Activated CD4-positive, alpha-beta memory T cell treated with anti-CD3 and anti-CD28 coated beads for 36 hours (primary cell): ENCODE measurements around the gene GPX1. TPM values are rescaled to one million over a fixed set of nuclear protein-coding genes. Genes with fewer than 3 reads are reported as not detected.
"Not testable (repeated sequence)": the region's sequence is repeated elsewhere in the genome, so short reads cannot be mapped to it uniquely, and the experiment has no call there.

Source experiments
- CTCF ChIA-PET: fragments of 350-600 bp; sonication (Branson Sonifier 250); formaldehyde crosslinking; loops from one replicate; lab custom pipeline; 2021; ENCODE audit warnings: antibody characterized with exemption, inconsistent platforms; lab: Charles Lee
- POLR2A ChIA-PET: fragments of 350-600 bp; sonication (Branson Sonifier 250); formaldehyde crosslinking; loops from one replicate; lab custom pipeline; 2021; ENCODE audit warnings: antibody characterized with exemption; lab: Charles Lee
- DNase-seq: peaks from one replicate; pipeline ENCODE4 v3.0.0-alpha.2; 2020
- H3K27ac Mint-ChIP-seq: one replicate; pipeline ENCODE4 v1.8.0; 2021; ENCODE audit warnings: mixed read lengths
- H3K27me3 Mint-ChIP-seq: one replicate; pipeline ENCODE4 v1.8.0; 2021; ENCODE audit warnings: mixed read lengths
- H3K36me3 Mint-ChIP-seq: one replicate; pipeline ENCODE4 v1.8.0; 2021; ENCODE audit warnings: mixed read lengths
- H3K4me1 Mint-ChIP-seq: one replicate; pipeline ENCODE4 v1.8.0; 2021; ENCODE audit warnings: low read depth, mixed read lengths
- H3K4me3 Mint-ChIP-seq: one replicate; pipeline ENCODE4 v1.8.0; 2021; ENCODE audit warnings: mild to moderate bottlenecking, mixed read lengths
- H3K9me3 Mint-ChIP-seq: one replicate; pipeline ENCODE4 v1.8.0; 2021; ENCODE audit warnings: mixed read lengths
- intact Hi-C: fragments of 100-400 bp; cut with micrococcal nuclease; formaldehyde crosslinking; loops from one replicate; pipeline ENCODE4 v1.15.1; 2023
- total RNA-seq, 2 experiments: library from RNA; stranded (reverse); gene quantifications; one replicate each; pipeline ENCODE4 v1.2.3, GENCODE V29; 2021

The GPX1 gene
- total RNA-seq, 2 experiments from 2014 or later, result 176 to 177 TPM

DNA sequence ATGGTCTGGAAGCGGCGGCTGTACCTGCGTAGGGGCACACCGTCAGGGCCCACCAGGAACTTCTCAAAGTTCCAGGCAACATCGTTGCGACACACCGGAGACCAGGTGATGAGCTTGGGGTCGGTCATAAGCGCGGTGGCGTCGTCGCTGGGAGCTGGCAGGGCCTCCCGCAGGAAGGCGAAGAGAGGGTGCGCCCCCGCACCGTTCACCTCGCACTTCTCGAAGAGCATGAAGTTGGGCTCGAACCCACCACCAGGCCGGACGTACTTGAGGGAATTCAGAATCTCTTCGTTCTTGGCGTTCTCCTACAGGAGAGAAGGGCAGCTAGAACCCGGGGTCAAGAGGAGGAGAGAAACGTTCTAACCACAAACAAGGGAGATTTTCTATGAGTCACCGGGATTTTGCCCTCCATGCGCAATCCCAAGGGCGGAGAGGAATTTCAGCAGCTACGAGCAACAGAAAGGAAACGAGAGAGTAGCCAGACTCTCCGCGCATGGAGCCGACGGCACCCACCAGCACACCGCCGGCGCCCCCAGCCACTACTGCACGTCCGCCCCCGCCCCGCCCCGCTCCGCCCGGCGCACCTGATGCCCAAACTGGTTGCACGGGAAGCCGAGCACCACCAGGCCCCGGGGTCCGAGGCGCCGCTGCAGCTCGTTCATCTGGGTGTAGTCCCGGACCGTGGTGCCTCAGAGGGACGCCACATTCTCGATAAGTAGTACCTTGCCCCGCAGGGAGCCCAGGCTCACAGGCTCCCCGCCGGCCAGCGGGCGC is 523 bp downstream of the GPX1 start:
- POLR2A ChIA-PET, result interaction anchor here (1.1 to 3.4 kb wide), 6 partner anchors 13 to 113 kb away, joined by 3 to 34 read pairs (median 4); partner anchors contain the start of genes RHOA, TCTA and USP4
- Mint-ChIP-seq H3K4me3 (peak overlapping the region; percentile 95), H3K36me3 (peaks cover 46% of the 10 kb centered on the region), H3K4me1 (peaks cover 25% of the 10 kb centered on the region), H3K27ac (peak overlapping the region; percentile 92)
- DNase-seq, result peak; percentile 63
- H3K27me3 Mint-ChIP-seq, H3K9me3 Mint-ChIP-seq: not testable (repeated sequence)
- CTCF ChIA-PET, result interaction anchor here (1.1 to 5.9 kb wide), 3 partner anchors 18 to 187 kb away, joined by 4 to 39 read pairs (median 6); partner anchors contain the start of genes KLHDC8B and USP4
- intact Hi-C loops, result loop anchor here (1.0 to 5.0 kb wide), 3 partner anchors 17 to 90 kb away; partner anchors contain the start of genes TCTA and USP4

DNA sequence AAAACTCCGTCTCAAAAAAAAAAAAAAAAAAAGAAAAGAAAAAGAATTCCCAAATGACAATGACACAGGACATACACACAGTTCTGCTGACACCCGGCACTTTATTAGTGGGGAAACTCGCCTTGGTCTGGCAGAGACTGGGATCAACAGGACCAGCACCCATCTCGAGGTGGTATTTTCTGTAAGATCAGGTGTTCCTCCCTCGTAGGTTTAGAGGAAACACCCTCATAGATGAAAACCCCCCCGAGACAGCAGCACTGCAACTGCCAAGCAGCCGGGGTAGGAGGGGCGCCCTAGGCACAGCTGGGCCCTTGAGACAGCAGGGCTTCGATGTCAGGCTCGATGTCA is 1.1 kb downstream of the GPX1 start:
- H3K4me1 Mint-ChIP-seq, result peaks cover 28% of the 10 kb centered on the region
- not testable (repeated sequence) for DNase-seq, H3K27me3 Mint-ChIP-seq, H3K9me3 Mint-ChIP-seq
- H3K36me3 Mint-ChIP-seq, result peaks cover 40% of the 10 kb centered on the region
- ChIA-PET CTCF (interaction anchor here (1.1 to 5.9 kb wide), 3 partner anchors 17 to 186 kb away, joined by 4 to 39 read pairs (median 6); partner anchors contain the start of genes KLHDC8B and USP4), POLR2A (interaction anchor here (1.1 to 3.4 kb wide), 3 partner anchors 18 to 114 kb away, joined by 3 to 34 read pairs (median 3); partner anchors contain the start of gene USP4)
- intact Hi-C loops, result loop anchor here (5.0 kb wide), 1 partner anchor 90 kb away; no protein-coding TSS in a partner anchor
- peak overlapping the region; percentile 95 for H3K4me3 Mint-ChIP-seq
- H3K27ac Mint-ChIP-seq, result peak overlapping the region; percentile 92

DNA sequence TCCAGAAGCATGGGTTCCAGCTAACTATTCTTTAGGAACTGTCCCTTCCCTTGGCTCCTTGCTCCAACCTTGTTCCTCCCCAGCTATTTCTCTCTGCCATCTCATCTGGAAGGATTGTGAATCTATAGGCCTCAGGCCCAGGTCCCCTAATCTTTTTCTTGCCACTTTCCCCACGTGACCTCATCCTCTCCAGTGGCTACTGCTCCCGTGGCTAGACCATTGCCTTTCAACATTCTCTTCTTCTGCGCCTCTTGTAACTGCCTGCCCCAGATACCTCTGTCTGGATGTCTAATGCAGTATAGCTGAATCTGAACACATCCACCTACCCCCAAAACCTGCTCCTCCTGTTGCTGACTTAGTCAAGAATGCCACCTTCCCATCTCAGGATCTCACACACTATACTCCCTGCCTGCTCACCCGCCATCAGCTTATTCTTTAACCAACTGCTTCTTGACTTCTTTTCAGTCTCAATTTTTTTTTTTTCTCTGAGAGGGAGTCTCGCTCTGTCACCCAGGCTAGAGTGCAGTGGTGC is 5.2 kb downstream of the GPX1 start:
- H3K36me3 Mint-ChIP-seq, result peaks cover 19% of the 10 kb centered on the region
- no peak overlapping the region for H3K4me3 Mint-ChIP-seq
- CTCF ChIA-PET, result interaction anchor here (0.6 to 1.6 kb wide), 2 partner anchors 13 to 55 kb away, joined by 4 to 13 read pairs; partner anchors contain the start of gene USP4
- H3K27me3 Mint-ChIP-seq, result no peaks in the 10 kb centered on the region
- no peak for DNase-seq
- peaks cover 21% of the 10 kb centered on the region for H3K4me1 Mint-ChIP-seq
- no peaks in the 10 kb centered on the region for H3K9me3 Mint-ChIP-seq
- no peak overlapping the region for H3K27ac Mint-ChIP-seq
- intact Hi-C loops, result no loop called here
- POLR2A ChIA-PET, result interaction anchor here (2.0 kb wide), 1 partner anchor 13 kb away, joined by 7 read pairs; the partner anchor contains the start of gene USP4

DNA sequence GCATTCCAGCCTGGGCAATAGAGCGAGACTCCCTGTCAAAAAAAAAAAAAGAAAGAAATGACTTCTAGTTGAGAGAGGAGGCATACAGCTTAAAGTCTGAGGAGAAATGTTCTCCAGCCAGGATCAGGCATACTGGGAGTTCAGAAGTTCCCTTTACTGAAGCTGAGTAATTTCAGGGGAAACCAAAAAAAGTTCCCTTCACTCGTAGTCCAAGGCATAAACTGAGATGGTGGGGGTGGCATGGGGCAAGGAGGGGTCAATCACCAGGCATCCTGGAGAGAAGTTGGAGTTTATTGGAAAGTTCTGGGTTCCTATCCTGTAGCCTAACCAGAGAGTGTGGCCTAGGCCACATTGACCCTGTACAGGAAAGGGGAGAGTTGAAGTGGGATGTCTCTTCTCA is 5.9 kb downstream of the GPX1 start:
- ChIA-PET POLR2A (interaction anchor here (2.0 kb wide), 1 partner anchor 12 kb away, joined by 7 read pairs; the partner anchor contains the start of gene USP4), CTCF (interaction anchor here (1.0 to 1.6 kb wide), 2 partner anchors 12 to 97 kb away, joined by 3 to 13 read pairs; partner anchors contain the start of gene USP4)
- peaks cover 15% of the 10 kb centered on the region for H3K36me3 Mint-ChIP-seq
- no peak overlapping the region for H3K27ac Mint-ChIP-seq
- no peaks in the 10 kb centered on the region for H3K27me3 Mint-ChIP-seq
- peaks cover 21% of the 10 kb centered on the region for H3K4me1 Mint-ChIP-seq
- no peak overlapping the region for H3K4me3 Mint-ChIP-seq
- no peak for DNase-seq
- intact Hi-C loops, result no loop called here
- no peaks in the 10 kb centered on the region for H3K9me3 Mint-ChIP-seq

DNA sequence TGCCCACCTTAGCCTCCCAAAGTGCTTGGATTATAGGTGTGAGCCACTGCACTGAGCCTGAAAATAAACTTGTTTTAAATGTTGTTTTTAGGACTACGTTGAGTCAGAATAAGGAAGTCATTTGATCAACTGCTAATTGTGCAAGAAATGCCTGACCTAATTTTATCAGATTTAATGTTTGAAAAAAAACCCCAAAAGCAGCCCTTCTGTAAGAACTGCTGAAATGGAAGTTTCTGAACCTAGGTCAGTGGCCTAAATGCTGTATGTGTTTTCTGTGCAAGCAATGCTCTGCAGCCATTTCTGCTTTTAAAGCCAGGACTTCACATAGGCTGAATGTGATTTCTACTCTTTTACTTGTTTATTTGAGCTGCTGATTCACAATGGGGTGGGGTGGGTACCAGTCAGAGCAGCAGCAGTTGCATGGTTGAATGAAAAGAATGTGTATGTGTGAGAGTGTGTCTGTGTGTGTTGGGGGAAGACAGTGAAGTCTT is 6.6 kb downstream of the GPX1 start:
- peaks cover 12% of the 10 kb centered on the region for H3K36me3 Mint-ChIP-seq
- intact Hi-C loops, result no loop called here
- H3K9me3 Mint-ChIP-seq, result no peaks in the 10 kb centered on the region
- peaks cover 20% of the 10 kb centered on the region for H3K4me1 Mint-ChIP-seq
- H3K27me3 Mint-ChIP-seq, result no peaks in the 10 kb centered on the region
- H3K27ac Mint-ChIP-seq, result peak overlapping the region; percentile 71
- ChIA-PET CTCF (interaction anchor here (0.8 to 1.6 kb wide), 3 partner anchors 11 to 98 kb away, joined by 3 to 13 read pairs (median 3); partner anchors contain the start of gene USP4), POLR2A (interaction anchor here (1.2 to 2.0 kb wide), 2 partner anchors 12 to 58 kb away, joined by 4 to 7 read pairs; partner anchors contain the start of gene USP4)
- H3K4me3 Mint-ChIP-seq, result no peak overlapping the region
- DNase-seq, result no peak

DNA sequence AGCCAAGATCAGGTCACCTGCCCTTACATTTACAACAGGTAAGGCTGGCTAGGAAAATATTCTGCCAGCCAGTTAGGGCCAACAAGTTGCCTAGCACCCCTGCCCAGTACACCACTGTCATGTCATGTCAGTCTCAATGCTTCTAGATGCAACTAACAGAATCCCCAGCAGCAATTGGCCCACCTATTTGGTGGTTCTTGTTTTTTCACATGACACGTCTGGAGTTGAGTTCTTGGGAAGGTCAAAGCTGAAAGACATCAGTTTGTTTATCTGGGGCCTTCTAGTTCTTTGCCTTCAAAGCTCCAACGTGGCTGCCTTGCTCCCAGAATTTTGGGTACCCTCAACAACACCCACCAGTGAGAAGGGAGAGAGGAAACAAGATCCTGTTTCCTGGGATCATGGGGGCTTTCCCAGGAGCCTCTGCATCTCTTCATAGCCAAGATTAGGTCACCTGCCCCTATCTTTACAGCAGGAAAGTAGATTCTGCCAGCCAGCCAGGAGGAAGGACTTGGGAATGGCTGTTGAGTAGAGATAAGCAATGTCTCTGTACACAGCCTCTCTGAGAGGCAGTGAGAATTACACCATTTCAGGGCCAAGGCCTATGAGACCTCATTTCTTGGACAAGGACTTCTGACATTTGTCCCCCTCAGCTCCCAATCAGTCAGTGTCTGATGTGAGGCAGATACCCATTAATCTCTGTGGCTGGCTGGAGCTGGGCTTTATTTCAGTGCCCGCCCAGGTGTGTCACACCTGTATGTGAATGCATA is 8.6 kb downstream of the GPX1 start:
- H3K36me3 Mint-ChIP-seq, result peaks cover 2% of the 10 kb centered on the region
- H3K9me3 Mint-ChIP-seq, result no peaks in the 10 kb centered on the region
- H3K27ac Mint-ChIP-seq, result no peak overlapping the region
- intact Hi-C loops, result loop anchor here (10.0 kb wide), 2 partner anchors 255 to 325 kb away; partner anchors contain the start of genes IMPDH2, NDUFAF3 and QRICH1
- DNase-seq, result no peak
- no peak overlapping the region for H3K4me3 Mint-ChIP-seq
- ChIA-PET POLR2A (no interaction called here), CTCF (interaction anchor here (2.2 kb wide), 1 partner anchor 10 kb away, joined by 8 read pairs; the partner anchor contains the start of gene USP4)
- peaks cover 22% of the 10 kb centered on the region for H3K4me1 Mint-ChIP-seq
- H3K27me3 Mint-ChIP-seq, result no peaks in the 10 kb centered on the region

DNA sequence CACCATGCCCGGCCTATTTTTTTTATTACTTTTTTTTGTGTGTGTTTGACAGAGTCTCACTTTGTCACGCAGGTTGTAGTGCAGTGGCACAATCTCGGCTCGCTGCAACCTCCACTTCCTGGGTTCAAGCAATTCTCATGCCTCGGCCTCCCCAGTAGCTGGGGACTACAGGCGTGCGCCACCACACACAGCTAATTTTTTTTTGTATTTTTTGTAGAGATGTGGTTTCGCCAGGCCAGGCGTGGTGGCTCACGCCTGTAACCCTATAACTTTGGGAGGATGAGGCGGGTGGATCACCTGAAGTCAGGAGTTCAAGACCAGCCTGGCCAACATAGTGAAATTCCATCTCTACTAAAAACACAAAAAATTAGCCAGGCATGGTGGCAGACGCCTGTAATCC is 9.8 kb downstream of the GPX1 start:
- CTCF ChIA-PET, H3K27ac Mint-ChIP-seq, H3K36me3 Mint-ChIP-seq, POLR2A ChIA-PET, H3K27me3 Mint-ChIP-seq, H3K4me3 Mint-ChIP-seq, DNase-seq, H3K9me3 Mint-ChIP-seq: not testable (repeated sequence)
- H3K4me1 Mint-ChIP-seq, result peaks cover 24% of the 10 kb centered on the region
- intact Hi-C loops, result loop anchor here (10.0 kb wide), 2 partner anchors 254 to 324 kb away; partner anchors contain the start of genes IMPDH2, NDUFAF3 and QRICH1

DNA sequence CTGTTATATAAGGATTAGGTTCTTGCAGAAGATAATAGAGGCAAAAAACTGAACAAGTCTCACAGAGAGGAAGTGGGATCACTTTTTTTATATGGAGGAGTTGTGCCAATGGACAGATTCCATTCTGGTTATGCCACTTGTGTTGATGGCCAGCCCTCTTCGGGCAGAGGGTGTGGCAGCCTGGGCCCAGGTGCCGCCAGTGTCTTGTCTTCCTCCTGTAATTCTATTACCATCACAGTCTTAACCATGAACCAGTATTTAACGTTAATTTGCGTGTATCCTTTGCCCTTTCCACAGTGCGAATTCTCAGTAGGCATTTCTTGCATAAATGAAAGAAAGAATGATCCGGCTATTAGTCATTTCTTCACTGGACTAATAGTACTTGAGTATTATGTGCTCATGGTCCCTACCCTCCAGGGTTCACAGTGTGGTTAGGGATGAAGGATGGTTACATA is 11.3 kb downstream of the GPX1 start:
- Mint-ChIP-seq H3K4me3 (no peak overlapping the region), H3K27me3 (no peaks in the 10 kb centered on the region), H3K27ac (no peak overlapping the region), H3K4me1 (peaks cover 24% of the 10 kb centered on the region), H3K9me3 (no peaks in the 10 kb centered on the region), H3K36me3 (no peaks in the 10 kb centered on the region)
- ChIA-PET POLR2A (no interaction called here), CTCF (interaction anchor here (0.6 kb wide), 1 partner anchor 102 kb away, joined by 4 read pairs; no protein-coding TSS in a partner anchor)
- intact Hi-C loops, result loop anchor here (10.0 kb wide), 2 partner anchors 252 to 322 kb away; partner anchors contain the start of genes IMPDH2, NDUFAF3 and QRICH1
- DNase-seq, result no peak

DNA sequence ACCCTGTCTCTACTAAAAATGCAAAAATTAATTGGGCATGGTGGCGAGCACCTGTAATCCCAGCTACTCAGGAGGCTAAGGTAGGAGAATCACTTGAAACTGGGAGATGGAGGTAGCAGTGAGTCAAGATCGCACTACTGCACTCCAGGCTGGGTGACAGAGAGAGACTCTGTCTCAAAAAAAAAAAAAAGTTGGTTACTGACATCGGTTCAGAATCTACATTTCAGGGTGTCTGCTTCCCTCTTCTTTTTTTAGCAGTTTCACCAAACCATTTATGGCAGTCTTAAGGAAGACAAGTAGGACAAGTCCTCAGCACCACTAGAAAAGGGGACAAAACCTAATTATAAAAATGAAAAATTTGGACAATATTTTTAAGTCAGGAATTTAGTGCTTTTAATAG is 15.0 kb downstream of the GPX1 start:
- Mint-ChIP-seq H3K27ac (peak overlapping the region; percentile 39), H3K4me1 (peaks cover 40% of the 10 kb centered on the region), H3K36me3 (peaks cover 3% of the 10 kb centered on the region), H3K4me3 (no peak overlapping the region), H3K27me3 (no peaks in the 10 kb centered on the region), H3K9me3 (no peaks in the 10 kb centered on the region)
- ChIA-PET POLR2A (interaction anchor here (0.6 kb wide), 1 partner anchor 281 kb away, joined by 7 read pairs; no protein-coding TSS in a partner anchor), CTCF (interaction anchor here (2.3 kb wide), 1 partner anchor 106 kb away, joined by 9 read pairs; no protein-coding TSS in a partner anchor)
- DNase-seq, result no peak
- intact Hi-C loops, result loop anchor here (10.0 kb wide), 2 partner anchors 248 to 318 kb away; partner anchors contain the start of genes IMPDH2, NDUFAF3 and QRICH1

DNA sequence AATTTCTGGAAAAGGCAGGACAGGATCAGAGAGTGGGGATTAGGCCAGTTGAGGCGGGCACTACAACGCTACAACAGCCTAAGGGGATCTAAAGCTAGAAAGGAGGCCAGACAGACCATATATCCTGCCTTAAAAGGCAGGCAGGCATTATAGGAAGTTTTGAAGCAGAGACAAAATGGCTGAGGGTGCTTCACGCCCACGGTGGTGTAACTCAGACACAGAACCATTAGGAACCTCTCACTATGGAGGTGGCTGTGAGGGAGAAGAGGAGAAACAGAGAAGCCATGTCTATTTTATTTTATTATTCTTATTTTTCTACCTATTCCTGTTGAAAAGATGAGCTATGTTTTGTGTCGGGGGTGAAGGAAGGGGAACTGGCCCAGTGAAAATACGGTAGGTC is 16.2 kb downstream of the GPX1 start:
- DNase-seq, result no peak
- peak overlapping the region; percentile 82 for H3K27ac Mint-ChIP-seq
- intact Hi-C loops, result loop anchor here (10.0 kb wide), 2 partner anchors 247 to 317 kb away; partner anchors contain the start of genes IMPDH2, NDUFAF3 and QRICH1
- H3K27me3 Mint-ChIP-seq, result no peaks in the 10 kb centered on the region
- ChIA-PET CTCF (no interaction called here), POLR2A (interaction anchor here (1.0 kb wide), 1 partner anchor 122 kb away, joined by 6 read pairs; no protein-coding TSS in a partner anchor)
- H3K36me3 Mint-ChIP-seq, result peaks cover 5% of the 10 kb centered on the region
- peaks cover 43% of the 10 kb centered on the region for H3K4me1 Mint-ChIP-seq
- H3K9me3 Mint-ChIP-seq, result no peaks in the 10 kb centered on the region
- H3K4me3 Mint-ChIP-seq, result no peak overlapping the region
